ENCODE data around the gene RAP1GAP.

RAP1GAP gene

GRCh38 chr1:21590934-21591333 lies 78.2 kb downstream of the RAP1GAP start:
- no peak for DNase-seq (ENCODE audit: low read depth)

- no peak for DNase-seq (ENCODE audit: low read depth)
Observed at GRCh38 chr1:21590126-21590880, 78.9 kb downstream of the RAP1GAP start.

GRCh38 chr1:21589618-21590017 lies 79.5 kb downstream of the RAP1GAP start:
- no peak for DNase-seq (ENCODE audit: low read depth)

- no peak for DNase-seq (ENCODE audit: low read depth)
Observed at GRCh38 chr1:21587602-21587953, 81.6 kb downstream of the RAP1GAP start.

- no peak for DNase-seq (ENCODE audit: low read depth)
Observed at GRCh38 chr1:21586846-21587601, 82.1 kb downstream of the RAP1GAP start.

- no peak for DNase-seq (ENCODE audit: low read depth)
Observed at GRCh38 chr1:21586222-21586621, 82.9 kb downstream of the RAP1GAP start.

GRCh38 chr1:21585037-21585436 lies 84.1 kb downstream of the RAP1GAP start:
- DNase-seq (ENCODE audit: low read depth), result no peak

GRCh38 chr1:21584096-21584495 lies 85.1 kb downstream of the RAP1GAP start:
- DNase-seq (ENCODE audit: low read depth), result no peak

- no peak for DNase-seq (ENCODE audit: low read depth)
Observed at GRCh38 chr1:21579791-21580190, 89.4 kb downstream of the RAP1GAP start.

- no peak for DNase-seq (ENCODE audit: low read depth)
Observed at GRCh38 chr1:21577933-21578332, 91.2 kb downstream of the RAP1GAP start.

GRCh38 chr1:21577324-21577723 lies 91.8 kb downstream of the RAP1GAP start:
- no peak for DNase-seq (ENCODE audit: low read depth)

- DNase-seq (ENCODE audit: low read depth), result no peak
Observed at GRCh38 chr1:21576798-21577187, 92.4 kb downstream of the RAP1GAP start.

GRCh38 chr1:21576031-21576797 lies 92.9 kb downstream of the RAP1GAP start:
- no peak for DNase-seq (ENCODE audit: low read depth)

- no peak for DNase-seq (ENCODE audit: low read depth)
Observed at GRCh38 chr1:21575351-21575942, 93.7 kb downstream of the RAP1GAP start.

- no peak for DNase-seq (ENCODE audit: low read depth)
Observed at GRCh38 chr1:21574466-21575151, 94.5 kb downstream of the RAP1GAP start.

- no peak for DNase-seq (ENCODE audit: low read depth)
Observed at GRCh38 chr1:21573971-21574465, 95.1 kb downstream of the RAP1GAP start.

- no peak for DNase-seq (ENCODE audit: low read depth)
Observed at GRCh38 chr1:21573475-21573874, 95.7 kb downstream of the RAP1GAP start.

GRCh38 chr1:21572735-21573277 lies 96.4 kb downstream of the RAP1GAP start:
- DNase-seq (ENCODE audit: low read depth), result no peak

- DNase-seq (ENCODE audit: low read depth), result no peak
Observed at GRCh38 chr1:21572221-21572620, 96.9 kb downstream of the RAP1GAP start.

- no peak for DNase-seq (ENCODE audit: low read depth)
Observed at GRCh38 chr1:21570885-21571284, 98.3 kb downstream of the RAP1GAP start.

- no peak for DNase-seq (ENCODE audit: low read depth)
Observed at GRCh38 chr1:21570528-21570875, 98.7 kb downstream of the RAP1GAP start.
